Fibroblast of the aortic adventitia (primary cell): Measurements from ENCODE around the gene BCOR. TPM values are rescaled to one million over a fixed set of nuclear protein-coding genes. Genes with fewer than 3 reads are reported as not detected.

Experiments
- DNase-seq: peaks from one replicate; pipeline ENCODE4 v3.0.0-alpha.2; 2010; ENCODE audit warnings: low read depth
- H3K4me3 ChIP-seq: 2 replicates; pipeline ENCODE4 v1.5.1; 2011; ENCODE audit warnings: low read depth, mild to moderate bottlenecking, control low read depth, low read length, moderate library complexity
- CTCF ChIP-seq: IDR thresholded peaks from 2 replicates; pipeline ENCODE4 v1.5.1; 2011; ENCODE audit warnings: mild to moderate bottlenecking, low read length, control low read depth, inconsistent platforms; ENCODE audit not compliant: insufficient read depth
- total RNA-seq: library from RNA; depleted of rRNA; stranded (reverse); fragments of >200 nt; gene quantifications from 2 replicates; pipeline ENCODE4 v1.2.3, GENCODE V29; 2012; ENCODE audit warnings: low replicate concordance

Gene BCOR
- total RNA-seq, 1 donor, result 12.7 TPM

- TF ChIP-seq CTCF, result no peak
- no peak for DNase-seq
- peak overlapping the region; percentile 68 for H3K4me3 ChIP-seq
Measured at GRCh38 chrX:40094900-40095582, 2.7 kb downstream of the BCOR start.

GRCh38 chrX:40094041-40094899 lies 3.5 kb downstream of the BCOR start:
- TF ChIP-seq CTCF, result no peak
- DNase-seq, result peak; percentile 60
- H3K4me3 ChIP-seq, result peak overlapping the region; percentile 68

- H3K4me3 ChIP-seq, result peak overlapping the region; percentile 68
- DNase-seq, result no peak
- no peak for TF ChIP-seq CTCF
Measured at GRCh38 chrX:40093586-40093985, 4.2 kb downstream of the BCOR start.

- TF ChIP-seq CTCF, result no peak
- H3K4me3 ChIP-seq, result no peak overlapping the region
- DNase-seq, result no peak
Measured at GRCh38 chrX:40092808-40093435, 4.8 kb downstream of the BCOR start.

GRCh38 chrX:40091691-40092421 lies 5.9 kb downstream of the BCOR start:
- TF ChIP-seq CTCF, result no peak
- no peak for DNase-seq
- H3K4me3 ChIP-seq, result no peak overlapping the region

GRCh38 chrX:40090961-40091360 lies 6.8 kb downstream of the BCOR start:
- no peak for TF ChIP-seq CTCF
- no peak overlapping the region for H3K4me3 ChIP-seq
- DNase-seq, result no peak
